Gastrocnemius medialis (tissue), 4 donors: ENCODE measurements around the gene SPEN. TPM values are rescaled to one million over a fixed set of nuclear protein-coding genes. Genes with fewer than 3 reads are reported as not detected.

Experiments
- ATAC-seq, 2 donors: fragments of 150-250 bp; one replicate each; pipeline ENCODE4 v1.9.1; 2016
- DNase-seq, 2 donors: peaks; one replicate each; pipeline ENCODE4 v3.0.0-alpha.2; 2019
- H3K27ac ChIP-seq, 4 donors: fragments of 200-600 bp; sonication (generic); 1 replicate in 1 of 4; 2 replicates in 3 of 4; pipeline ENCODE4 v1.5.1; 2016 to 2018; ENCODE audit warnings: mild to moderate bottlenecking in 2 of 4, moderate library complexity in 1 of 4
- H3K27me3 ChIP-seq, 3 donors: fragments of 200-600 bp; sonication (generic) in 2 of 3; 1 replicate in 1 of 3; 2 replicates in 2 of 3; pipeline versions ENCODE4 v1.5.1 to v1.6.0; 2016 to 2019; ENCODE audit warnings: mild to moderate bottlenecking in 1 of 3, moderate library complexity in 1 of 3
- H3K36me3 ChIP-seq, 2 donors: fragments of 200-600 bp; sonication (generic) in 1 of 2; one replicate each; pipeline ENCODE4 v1.5.1; 2017 to 2018
- H3K4me1 ChIP-seq, 2 donors: fragments of 200-600 bp; sonication (generic) in 1 of 2; one replicate each; pipeline ENCODE4 v1.5.1; 2016 to 2017; ENCODE audit warnings: mild to moderate bottlenecking in 2 of 2
- H3K4me3 ChIP-seq, 4 donors: fragments of 200-600 bp; sonication (generic) in 3 of 4; 1 replicate in 1 of 4; 2 replicates in 3 of 4; pipeline ENCODE4 v1.5.1; 2016 to 2019; ENCODE audit warnings: mild to moderate bottlenecking in 2 of 4
- H3K9me3 ChIP-seq, 3 donors: fragments of 200-600 bp; sonication (generic) in 2 of 3; 1 replicate in 1 of 3; 2 replicates in 2 of 3; pipeline ENCODE4 v1.5.1; 2016 to 2019
- POLR2A ChIP-seq, 2 donors: fragments of 450-650 bp; IDR thresholded peaks; one replicate each; pipeline ENCODE4 v1.6.1; 2017; ENCODE audit warnings: antibody characterized with exemption in 2 of 2, mild to moderate bottlenecking in 2 of 2, moderate library complexity in 2 of 2
- in situ Hi-C, 4 donors: fragments of 200-750 bp; cut with MboI; loops; one replicate each; pipeline versions ENCODE4 v1.15.0 to v1.8.0; 2017; ENCODE audit warnings: low sequenced_read_pairs in 4 of 4
- intact Hi-C: fragments of 100-400 bp; cut with DNase I; formaldehyde crosslinking; loops from one replicate; pipeline ENCODE4 v1.15.1; 2023; ENCODE audit warnings: low total_unique reads
- total RNA-seq, 4 donors: library from RNA; depleted of rRNA; stranded (reverse); fragments of >200 nt; gene quantifications; one replicate each; pipeline versions ENCODE4 v1.1.0 to v1.2.3, GENCODE V29; 2016
- TF ChIP-seq, protein P1 (sequence below), 5 experiments: fragments of 450-650 bp in 3 of 5; fragments of 200-600 bp in 2 of 5; sonication (generic) in 2 of 5; IDR thresholded peaks in 4 of 5; conservative IDR thresholded peaks in 1 of 5; 1 replicate in 4 of 5; 2 replicates in 1 of 5; pipeline ENCODE4 v1.5.1; 2016 to 2019; ENCODE audit warnings: antibody characterized with exemption in 5 of 5, mild to moderate bottlenecking in 3 of 5, moderate library complexity in 3 of 5

SPEN gene
- total RNA-seq, 4 donors from 2014 or later = 21.7 to 55.5 (median 38.0) TPM

GRCh38 chr1:15989776-15990175 is 142.3 kb downstream of the SPEN start:
- no peak overlapping the region for H3K27ac ChIP-seq
- TF ChIP-seq, protein P1, sequence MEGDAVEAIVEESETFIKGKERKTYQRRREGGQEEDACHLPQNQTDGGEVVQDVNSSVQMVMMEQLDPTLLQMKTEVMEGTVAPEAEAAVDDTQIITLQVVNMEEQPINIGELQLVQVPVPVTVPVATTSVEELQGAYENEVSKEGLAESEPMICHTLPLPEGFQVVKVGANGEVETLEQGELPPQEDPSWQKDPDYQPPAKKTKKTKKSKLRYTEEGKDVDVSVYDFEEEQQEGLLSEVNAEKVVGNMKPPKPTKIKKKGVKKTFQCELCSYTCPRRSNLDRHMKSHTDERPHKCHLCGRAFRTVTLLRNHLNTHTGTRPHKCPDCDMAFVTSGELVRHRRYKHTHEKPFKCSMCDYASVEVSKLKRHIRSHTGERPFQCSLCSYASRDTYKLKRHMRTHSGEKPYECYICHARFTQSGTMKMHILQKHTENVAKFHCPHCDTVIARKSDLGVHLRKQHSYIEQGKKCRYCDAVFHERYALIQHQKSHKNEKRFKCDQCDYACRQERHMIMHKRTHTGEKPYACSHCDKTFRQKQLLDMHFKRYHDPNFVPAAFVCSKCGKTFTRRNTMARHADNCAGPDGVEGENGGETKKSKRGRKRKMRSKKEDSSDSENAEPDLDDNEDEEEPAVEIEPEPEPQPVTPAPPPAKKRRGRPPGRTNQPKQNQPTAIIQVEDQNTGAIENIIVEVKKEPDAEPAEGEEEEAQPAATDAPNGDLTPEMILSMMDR (IDR thresholded peaks at IDR 0.05 in 4 of 5, conservative IDR thresholded peaks at IDR 0.05 in 1 of 5) = no peak
- TF ChIP-seq POLR2A (IDR thresholded peaks at IDR 0.05) = no peak
- H3K27me3 ChIP-seq = no peaks in the 10 kb centered on the region
- in situ Hi-C loops (loop anchor here (10.0 to 25.0 kb wide), 3 partner anchors 55 to 177 kb away; partner anchors contain the start of genes CLCNKB (in 1 of the 4) and UQCRHL (in 1 of the 4)), intact Hi-C loops (loop anchor here (5.0 kb wide), 1 partner anchor 172 kb away; no protein-coding TSS in a partner anchor)
- H3K36me3 ChIP-seq = no peaks in the 10 kb centered on the region
- H3K4me1 ChIP-seq = no peaks in the 10 kb centered on the region
- H3K9me3 ChIP-seq = no peaks in the 10 kb centered on the region
- DNase-seq = no peak
- H3K4me3 ChIP-seq = no peak overlapping the region
- ATAC-seq = no peak

Other genes starting within 250 kb of the SPEN start
- gene DDI2, start 230.2 kb upstream of the SPEN start, total RNA-seq = 10 to 100 TPM; 19.0 to 86.7 (median 34.2) TPM
- 100 to 1,000 TPM in 3 of 4 donors, 10 to 100 TPM in 1; 86.7 to 170 (median 144) TPM for gene PLEKHM2, start 163.4 kb upstream of the SPEN start, total RNA-seq
- 10 to 100 TPM in 3 of 4 donors, 1 to 10 TPM in 1; 7.8 to 17.2 (median 13.8) TPM for gene SLC25A34, start 111.4 kb upstream of the SPEN start, total RNA-seq
- gene TMEM82, start 105.2 kb upstream of the SPEN start, total RNA-seq = under 1 TPM in 1 of 4 donors, not detected in 3; 0.33 TPM
- 1 to 10 TPM; 1.4 to 3.9 (median 3.8) TPM for gene FBLIM1, start 88.9 kb upstream of the SPEN start, total RNA-seq
- 1 to 10 TPM; 1.2 to 2.4 (median 1.2) TPM for gene UQCRHL, start 40.1 kb upstream of the SPEN start, total RNA-seq
- 10 to 100 TPM; 25.9 to 44.1 (median 31.5) TPM for gene ZBTB17, start 128.4 kb downstream of the SPEN start, total RNA-seq
- gene SRARP, start 156.5 kb downstream of the SPEN start, total RNA-seq = under 1 TPM in 2 of 4 donors, not detected in 2; 0.10 to 0.19 TPM
- gene HSPB7, start 170.3 kb downstream of the SPEN start, total RNA-seq = 1,000 to 10,000 TPM in 1 of 4 donors, 100 to 1,000 TPM in 3; 355 to 1,466 (median 716) TPM
- gene CLCNKA, start 174.3 kb downstream of the SPEN start, total RNA-seq = under 1 TPM in 3 of 4 donors, not detected in 1; 0.64 to 0.94 (median 0.80) TPM
- gene CLCNKB, start 196.1 kb downstream of the SPEN start, total RNA-seq = not detected
- not detected for gene FAM131C, start 225.9 kb downstream of the SPEN start, total RNA-seq